CD4-positive, alpha-beta T cell treated with Interleukin-15 for 4 hours (primary cell): ENCODE results near the gene VILL.

Experiments used
- DNase-seq: peaks from one replicate; pipeline ENCODE4 v3.0.0-alpha.2; 2020; ENCODE audit warnings: low spot score

The VILL gene

GRCh38 chr3:38000965-38001455, 10.4 kb downstream of the VILL start:
- DNase-seq: no peak

- no peak for DNase-seq
Observed at GRCh38 chr3:38001456-38002081, 11.0 kb downstream of the VILL start.

DNA sequence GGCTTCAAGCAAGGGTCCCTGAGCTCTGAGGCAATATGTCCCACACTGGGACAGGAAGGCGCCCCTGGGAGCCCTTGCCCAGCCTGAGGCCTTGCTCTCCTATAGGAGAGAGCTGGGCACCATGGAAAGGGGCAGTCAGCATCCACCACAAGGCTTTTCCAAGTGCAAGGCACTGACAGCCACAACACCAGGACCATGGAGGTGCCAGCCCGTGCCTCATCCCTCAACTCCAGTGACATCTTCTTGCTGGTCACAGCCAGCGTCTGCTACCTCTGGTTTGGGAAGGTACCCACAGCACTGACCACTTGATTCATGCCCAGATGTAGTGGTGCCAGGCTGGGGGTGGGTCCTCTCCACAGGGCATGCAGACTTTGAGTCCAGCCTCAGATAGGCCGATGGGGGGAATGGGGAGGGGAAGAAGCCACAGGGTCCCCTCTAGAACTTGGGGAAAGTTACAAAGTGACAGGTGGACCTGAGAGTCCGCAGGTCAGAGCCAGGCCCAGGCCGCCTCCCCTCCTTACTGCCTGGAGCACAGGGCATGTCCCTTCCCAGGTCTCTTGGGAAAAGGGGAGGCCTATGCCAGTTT, 11.8 kb downstream of the VILL start:
- no peak for DNase-seq

DNA sequence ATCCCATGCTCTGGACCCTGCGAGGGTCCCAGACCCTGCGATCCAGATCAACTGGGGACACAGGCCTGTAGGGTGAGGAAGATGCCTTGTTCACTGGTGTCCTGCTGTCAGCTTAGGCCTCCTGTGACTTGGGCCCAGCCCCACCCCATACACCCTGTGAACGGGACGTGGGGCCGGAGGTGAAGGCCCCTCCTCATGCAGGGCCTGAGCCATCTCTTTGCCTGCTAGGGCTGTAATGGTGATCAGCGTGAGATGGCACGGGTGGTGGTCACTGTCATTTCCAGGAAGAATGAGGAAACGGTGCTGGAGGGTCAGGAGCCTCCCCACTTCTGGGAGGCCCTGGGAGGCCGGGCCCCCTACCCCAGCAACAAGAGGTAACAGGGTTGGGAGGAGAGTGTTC, 12.4 kb downstream of the VILL start:
- no peak for DNase-seq

GRCh38 chr3:38003371-38003816, 12.8 kb downstream of the VILL start:
- peak; percentile 61 for DNase-seq

DNA sequence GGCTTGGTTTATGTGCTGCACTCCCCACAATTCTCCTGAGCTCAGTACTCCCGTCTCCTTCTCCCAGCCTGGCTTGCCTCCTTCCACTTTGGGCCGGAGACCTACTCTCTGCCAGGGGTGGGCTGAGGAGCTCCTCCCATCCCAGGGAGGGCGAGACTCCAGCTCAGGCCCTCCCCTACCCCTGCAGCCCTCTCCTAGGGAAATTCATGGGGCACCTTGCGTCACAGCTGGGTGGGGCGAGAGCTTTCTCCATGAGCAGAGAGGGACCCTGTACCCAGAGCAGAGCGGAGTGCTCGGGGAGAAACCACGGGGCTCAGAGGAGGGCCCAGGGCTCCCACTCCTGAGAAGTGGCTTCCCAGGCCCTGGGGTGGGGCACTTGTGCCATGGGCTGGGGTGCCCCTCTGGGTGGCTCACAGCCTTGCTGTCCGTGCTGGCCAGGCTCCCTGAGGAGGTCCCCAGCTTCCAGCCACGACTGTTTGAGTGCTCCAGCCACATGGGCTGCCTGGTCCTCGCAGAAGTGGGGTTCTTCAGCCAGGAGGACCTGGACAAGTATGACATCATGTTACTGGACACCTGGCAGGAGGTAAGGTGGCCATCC, 13.3 kb downstream of the VILL start:
- no peak for DNase-seq

DNA sequence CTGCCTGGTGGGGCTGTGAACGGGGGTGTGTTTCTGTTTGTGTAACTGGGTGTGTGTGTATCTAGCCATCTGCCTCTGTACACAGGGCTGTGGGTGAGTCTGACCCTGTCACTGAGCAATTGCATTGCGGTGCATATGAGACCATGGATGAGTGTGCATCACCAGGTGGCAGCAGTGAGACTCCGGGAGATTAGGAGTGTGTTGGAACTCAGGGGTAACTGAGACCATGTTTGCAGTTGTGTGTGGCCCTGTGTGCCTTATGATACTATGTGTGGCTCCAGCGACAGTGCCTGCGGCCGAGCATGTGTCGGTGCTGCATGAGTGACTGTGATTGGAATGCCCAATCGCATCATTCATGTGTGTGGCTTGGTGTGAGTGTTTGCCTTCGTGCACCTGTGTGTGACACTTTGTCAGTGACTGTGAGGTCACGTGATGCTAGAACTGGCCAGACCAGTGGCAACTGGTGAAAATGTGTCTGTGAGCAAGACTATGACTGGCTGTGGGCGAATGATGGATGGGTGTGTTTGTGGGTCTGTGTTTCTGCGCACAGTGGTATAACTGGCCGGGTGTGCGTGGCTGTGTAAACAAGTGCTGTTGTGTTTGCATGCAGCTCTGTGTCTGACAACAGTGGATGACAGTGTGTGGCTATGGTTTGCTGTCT, 14.0 kb downstream of the VILL start:
- DNase-seq: peak; percentile 73

DNA sequence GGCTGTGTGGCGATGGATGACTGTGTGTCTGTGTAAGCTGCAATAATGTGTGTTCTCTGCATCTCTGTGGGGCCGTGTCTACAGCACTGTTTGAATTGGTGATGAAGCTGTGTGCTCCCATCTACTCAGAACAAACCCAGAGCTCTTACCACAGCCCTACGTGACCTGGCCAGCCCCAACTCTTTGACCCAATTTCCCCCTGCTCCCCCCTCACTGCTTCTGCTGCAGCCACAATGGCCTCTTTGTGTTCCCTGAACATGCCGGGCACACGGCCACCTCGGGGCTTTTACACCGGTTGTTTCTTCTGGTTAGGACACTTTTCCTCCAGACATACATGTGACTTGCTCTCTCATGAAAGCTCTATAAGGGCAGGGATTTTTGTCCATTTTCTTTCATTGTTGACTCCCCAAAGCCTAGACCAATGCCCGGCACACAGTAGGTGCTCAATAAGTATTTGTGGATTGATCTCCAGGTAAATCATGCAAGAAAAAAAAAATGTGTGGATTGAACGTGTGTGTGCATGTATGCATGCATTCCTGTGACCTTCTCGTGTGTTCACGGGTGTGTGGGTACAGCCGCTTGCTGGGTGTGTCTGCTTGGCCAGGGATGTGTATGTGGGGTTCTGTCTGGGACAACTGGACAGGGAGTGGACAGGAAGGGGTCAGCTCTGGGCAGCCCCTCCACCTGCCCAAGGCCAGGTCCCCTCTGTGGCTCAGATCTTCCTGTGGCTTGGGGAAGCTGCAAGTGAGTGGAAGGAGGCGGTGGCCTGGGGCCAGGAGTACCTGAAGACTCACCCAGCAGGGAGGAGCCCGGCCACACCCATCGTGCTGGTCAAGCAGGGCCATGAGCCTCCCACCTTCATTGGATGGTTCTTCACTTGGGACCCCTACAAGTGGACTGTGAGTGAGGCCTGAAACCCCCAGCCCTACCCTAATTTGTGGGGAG, 14.8 kb downstream of the VILL start:
- DNase-seq: no peak

GRCh38 chr3:38006031-38006430, 15.4 kb downstream of the VILL start:
- DNase-seq: no peak

DNA sequence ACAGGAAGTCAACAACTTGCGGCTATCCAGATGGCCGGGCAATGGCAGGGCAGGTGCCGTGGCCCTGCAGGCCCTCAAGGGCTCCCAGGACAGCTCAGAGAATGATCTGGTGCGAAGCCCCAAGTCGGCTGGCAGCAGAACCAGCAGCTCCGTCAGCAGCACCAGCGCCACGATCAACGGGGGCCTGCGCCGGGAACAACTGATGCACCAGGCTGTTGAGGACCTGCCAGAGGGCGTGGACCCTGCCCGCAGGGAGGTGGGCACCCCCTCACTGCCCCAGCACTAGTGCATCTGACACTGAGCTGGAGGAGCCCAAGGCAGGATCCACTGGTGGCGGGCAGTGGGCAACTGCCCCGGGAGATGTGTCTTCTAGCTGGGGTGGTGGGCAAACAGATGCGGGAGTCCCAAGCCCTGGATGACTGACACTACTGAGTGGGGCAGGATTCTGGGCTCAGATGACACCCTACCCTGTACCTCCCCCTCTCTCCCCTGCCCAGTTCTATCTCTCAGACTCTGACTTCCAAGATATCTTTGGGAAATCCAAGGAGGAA, 15.9 kb downstream of the VILL start:
- no peak for DNase-seq

- DNase-seq: no peak
Observed at GRCh38 chr3:38007754-38008090, 17.1 kb downstream of the VILL start.

- DNase-seq: no peak
Observed at GRCh38 chr3:38008191-38008701, 17.7 kb downstream of the VILL start.

DNA sequence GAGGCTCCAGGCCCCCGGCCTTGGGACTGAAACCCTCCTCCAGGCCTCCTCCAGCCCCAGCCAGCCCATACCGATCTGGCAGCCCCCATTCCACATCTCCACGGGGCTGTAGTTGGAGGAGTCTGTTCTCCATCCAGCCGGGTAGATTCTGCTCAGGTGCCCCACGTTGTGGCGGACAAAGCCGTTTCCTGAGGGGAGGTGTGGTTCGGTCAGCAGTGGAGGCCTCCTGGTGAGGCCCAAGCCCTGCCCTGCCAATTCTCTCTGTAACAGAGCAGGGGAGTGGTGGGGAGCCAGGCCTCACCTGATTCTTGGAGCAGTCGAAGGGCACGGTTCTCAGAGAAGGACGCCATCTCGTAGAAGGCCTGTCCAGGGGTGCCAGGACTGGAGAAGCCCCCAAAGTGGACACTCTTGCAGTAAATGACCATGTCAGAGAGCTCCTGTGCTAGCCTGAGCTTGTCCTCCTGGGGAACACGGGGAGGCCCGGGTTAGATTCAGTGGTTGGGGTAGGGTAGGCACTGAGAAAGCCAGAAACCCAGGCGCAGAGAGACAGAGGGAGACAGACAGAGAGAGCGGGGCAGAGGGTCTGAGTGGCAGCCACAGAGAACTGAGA, 18.5 kb downstream of the VILL start:
- no peak for DNase-seq

GRCh38 chr3:38009807-38010591, 19.4 kb downstream of the VILL start:
- DNase-seq: no peak

- no peak for DNase-seq
Observed at GRCh38 chr3:38011111-38011510, 20.5 kb downstream of the VILL start.

DNA sequence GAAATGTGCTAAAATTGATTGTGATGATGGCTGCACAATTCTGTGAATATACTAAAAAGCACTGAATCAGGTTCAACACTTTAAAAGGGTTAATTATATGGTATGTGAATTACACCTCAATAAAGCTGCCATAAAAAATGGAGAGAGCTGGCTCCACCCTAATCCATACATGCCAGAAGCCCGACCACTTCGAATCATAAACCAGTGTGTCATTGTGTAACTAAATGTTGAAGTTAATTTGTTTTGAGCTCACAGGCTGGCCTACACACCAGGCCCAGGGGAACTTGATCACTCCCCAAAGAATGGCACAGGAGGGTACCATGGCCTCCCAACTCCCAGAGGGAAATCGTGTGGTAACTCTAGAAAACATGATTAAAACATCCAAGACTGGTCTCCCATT, 24.9 kb downstream of the VILL start:
- DNase-seq: no peak

DNA sequence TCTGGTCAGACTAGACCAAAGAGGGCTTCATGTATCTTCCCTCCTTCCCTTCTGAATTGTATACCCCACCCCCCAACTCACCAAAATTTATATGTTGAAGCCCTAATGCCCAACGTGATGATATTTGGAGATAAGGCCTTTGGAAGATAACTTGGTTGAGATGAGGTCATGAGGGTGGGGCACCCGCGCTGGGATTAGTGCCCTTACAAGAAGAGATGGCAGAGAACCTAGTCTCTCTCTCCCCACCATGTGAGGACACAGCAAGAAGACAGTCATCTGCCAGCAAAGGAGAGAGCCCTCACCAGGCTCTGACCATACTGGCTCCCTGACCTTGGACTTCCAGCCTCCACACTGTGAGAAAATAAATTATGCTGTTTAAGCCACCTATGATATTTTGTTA, 25.4 kb downstream of the VILL start:
- no peak for DNase-seq

DNA sequence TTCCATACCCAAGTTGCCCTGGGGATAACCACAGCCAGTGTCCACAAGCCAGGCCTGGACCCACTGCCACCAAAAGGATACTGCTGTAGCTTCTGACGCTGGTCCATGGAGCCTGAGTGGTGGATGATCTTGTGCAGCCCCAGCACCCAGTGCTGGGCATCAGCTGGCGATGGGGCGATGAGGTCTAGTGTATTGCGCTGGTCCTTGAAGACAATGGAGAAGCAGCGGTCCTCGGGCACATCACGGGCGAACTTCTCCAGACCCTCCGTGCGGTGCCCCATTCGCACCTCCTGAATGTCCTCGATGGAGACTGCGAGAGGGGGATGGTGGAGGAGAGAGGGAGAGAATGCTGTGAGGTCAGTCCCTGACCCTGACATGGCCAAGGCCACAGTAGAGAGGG, 25.8 kb downstream of the VILL start:
- no peak for DNase-seq

DNA sequence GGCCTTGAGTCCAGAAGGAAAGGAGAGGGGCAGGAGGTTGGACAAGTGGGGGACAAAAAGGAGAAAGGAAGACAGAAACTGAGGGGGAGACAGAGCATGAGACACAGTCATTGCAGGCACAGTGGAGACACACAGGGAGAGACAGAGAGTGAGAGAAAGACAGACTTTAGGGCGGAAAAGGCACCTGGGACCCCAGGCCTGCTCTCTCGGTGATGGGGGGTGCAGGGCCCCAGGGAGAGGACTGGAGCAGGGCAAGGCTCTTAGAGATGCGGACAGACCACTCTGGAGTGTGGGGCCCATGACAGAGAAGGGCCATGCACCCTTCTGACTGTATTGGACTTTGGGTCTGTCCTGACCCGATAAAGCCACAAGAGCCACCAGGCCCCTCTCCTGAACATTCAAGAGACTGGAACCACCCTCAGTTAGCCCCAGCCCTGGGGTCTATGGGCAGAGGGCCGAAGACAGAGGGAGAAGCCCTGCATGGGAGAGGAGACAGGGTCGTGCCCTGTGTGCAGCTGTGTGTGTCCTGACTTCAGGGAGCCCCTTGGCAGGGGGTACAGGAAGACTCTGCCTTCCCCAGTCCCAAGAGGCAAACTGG, 26.4 kb downstream of the VILL start:
- DNase-seq: no peak
